WTC11 (cell line): Measurements from ENCODE around the gene FXYD6. TPM values are rescaled to one million over a fixed set of nuclear protein-coding genes. Genes with fewer than 3 reads are reported as not detected.

Source experiments
- ATAC-seq: fragments of 200-7000 bp; cut with Tn5 transposase; 2 replicates; pipeline ENCODE4 v1.10.0; 2021; ENCODE audit warnings: mild to moderate bottlenecking, moderate library complexity
- CTCF ChIA-PET: fragments of 300-600 bp; sonication (Branson Sonifier 250); formaldehyde crosslinking; loops from one replicate; lab custom pipeline; 2021; ENCODE audit warnings: antibody characterized with exemption; lab: Charles Lee
- POLR2A ChIA-PET: fragments of 350-600 bp; sonication (Branson Sonifier 250); formaldehyde crosslinking; loops from one replicate; lab custom pipeline; 2021; ENCODE audit warnings: antibody characterized with exemption; lab: Charles Lee
- DNase-seq: peaks from one replicate; pipeline ENCODE4 v3.0.0; 2021; ENCODE audit warnings: low spot score
- H3K27ac Mint-ChIP-seq: 2 replicates; pipeline ENCODE4 v1.8.0; 2021; ENCODE audit warnings: mixed read lengths
- H3K27me3 Mint-ChIP-seq: 2 replicates; pipeline ENCODE4 v1.8.0; 2021; ENCODE audit warnings: low read depth, mild to moderate bottlenecking, moderate library complexity, mixed read lengths
- H3K36me3 Mint-ChIP-seq: 2 replicates; pipeline ENCODE4 v1.8.0; 2021; ENCODE audit warnings: mixed read lengths
- H3K4me1 Mint-ChIP-seq: 2 replicates; pipeline ENCODE4 v1.8.0; 2022; ENCODE audit warnings: mixed read lengths
- H3K4me3 Mint-ChIP-seq: 2 replicates; pipeline ENCODE4 v1.8.0; 2021; ENCODE audit warnings: mild to moderate bottlenecking, moderate library complexity, mixed read lengths
- H3K9me3 Mint-ChIP-seq: 2 replicates; pipeline ENCODE4 v1.8.0; 2021; ENCODE audit warnings: mixed read lengths
- ATF1 ChIP-seq: sonication (generic); formaldehyde crosslinking; IDR thresholded peaks from 2 replicates; pipeline ENCODE4 v1.8.1; 2023; ENCODE audit warnings: mild to moderate bottlenecking, moderate library complexity, missing genetic modification reagents
- ATF3 ChIP-seq: sonication (generic); formaldehyde crosslinking; conservative IDR thresholded peaks from 2 replicates; pipeline ENCODE4 v1.8.1; 2022; ENCODE audit warnings: mild to moderate bottlenecking, missing genetic modification reagents
- ELF4 ChIP-seq: sonication (generic); formaldehyde crosslinking; IDR thresholded peaks from 2 replicates; pipeline ENCODE4 v1.8.1; 2022; ENCODE audit warnings: low read depth, mild to moderate bottlenecking, moderate library complexity, missing genetic modification reagents
- ESRRA ChIP-seq: sonication (generic); formaldehyde crosslinking; IDR thresholded peaks from 2 replicates; pipeline ENCODE4 v1.8.1; 2022; ENCODE audit warnings: mild to moderate bottlenecking, missing genetic modification reagents, borderline replicate concordance
- FOXJ3 ChIP-seq: sonication (generic); formaldehyde crosslinking; IDR thresholded peaks from 2 replicates; pipeline ENCODE4 v1.9.0; 2021; ENCODE audit warnings: missing genetic modification reagents, mild to moderate bottlenecking, borderline replicate concordance
- FOXP1 ChIP-seq: sonication (generic); formaldehyde crosslinking; IDR thresholded peaks from 2 replicates; pipeline ENCODE4 v1.8.0; 2022; ENCODE audit warnings: missing genetic modification reagents, mild to moderate bottlenecking, moderate library complexity, borderline replicate concordance
- GABPB1 ChIP-seq: sonication (generic); formaldehyde crosslinking; IDR thresholded peaks from 2 replicates; pipeline ENCODE4 v1.8.1; 2023; ENCODE audit warnings: mild to moderate bottlenecking, missing genetic modification reagents
- GTF2I ChIP-seq: fragments of 250-450 bp; sonication (Bioruptor Pico); conservative IDR thresholded peaks from 2 replicates; pipeline ENCODE4 v1.4.0; 2021; ENCODE audit warnings: mild to moderate bottlenecking
- JAZF1 ChIP-seq: fragments of 250-450 bp; sonication (Bioruptor Pico); IDR thresholded peaks from 2 replicates; pipeline ENCODE4 v1.9.0; 2021; ENCODE audit warnings: moderate library complexity, mild to moderate bottlenecking, inconsistent platforms
- JUN ChIP-seq: sonication (generic); formaldehyde crosslinking; IDR thresholded peaks from 2 replicates; pipeline ENCODE4 v1.8.0; 2023; ENCODE audit warnings: mild to moderate bottlenecking, missing genetic modification reagents
- MXD4 ChIP-seq: fragments of 250-450 bp; sonication (Bioruptor Pico); IDR thresholded peaks from 2 replicates; pipeline ENCODE4 v1.8.0; 2021; ENCODE audit warnings: mild to moderate bottlenecking, moderate library complexity, borderline replicate concordance
- MYBL2 ChIP-seq: sonication (generic); formaldehyde crosslinking; IDR thresholded peaks from 2 replicates; pipeline ENCODE4 v1.8.1; 2023; ENCODE audit warnings: mild to moderate bottlenecking, moderate library complexity, missing genetic modification reagents
- NFATC4 ChIP-seq: fragments of 250-450 bp; sonication (Bioruptor Pico); IDR thresholded peaks from 2 replicates; pipeline ENCODE4 v1.9.0; 2021; ENCODE audit warnings: mild to moderate bottlenecking
- NFE2L1 ChIP-seq: sonication (generic); formaldehyde crosslinking; IDR thresholded peaks from 2 replicates; pipeline ENCODE4 v1.8.1; 2023; ENCODE audit warnings: missing genetic modification reagents
- SP1 ChIP-seq: sonication (generic); formaldehyde crosslinking; conservative IDR thresholded peaks from 2 replicates; pipeline ENCODE4 v1.8.1; 2022; ENCODE audit warnings: missing genetic modification reagents
- TEAD1 ChIP-seq: sonication (generic); formaldehyde crosslinking; IDR thresholded peaks from 2 replicates; pipeline ENCODE4 v1.8.0; 2022; ENCODE audit warnings: mild to moderate bottlenecking, missing genetic modification reagents
- ZBTB43 ChIP-seq: sonication (generic); formaldehyde crosslinking; IDR thresholded peaks from 2 replicates; pipeline ENCODE4 v1.8.1; 2023; ENCODE audit warnings: mild to moderate bottlenecking, missing genetic modification reagents
- ZNF281 ChIP-seq: sonication (generic); formaldehyde crosslinking; IDR thresholded peaks from 2 replicates; pipeline ENCODE4 v1.8.0; 2023; ENCODE audit warnings: mild to moderate bottlenecking, missing genetic modification reagents
- ZNF317 ChIP-seq: sonication (generic); formaldehyde crosslinking; IDR thresholded peaks from 2 replicates; pipeline ENCODE4 v1.8.1; 2023; ENCODE audit warnings: low read depth, mild to moderate bottlenecking, moderate library complexity, missing genetic modification reagents, borderline replicate concordance
- ZNF425 ChIP-seq: fragments of 250-450 bp; sonication (Bioruptor Pico); conservative IDR thresholded peaks from 2 replicates; pipeline ENCODE4 v1.9.0; 2021; ENCODE audit warnings: mild to moderate bottlenecking
- ZNF512 ChIP-seq: sonication (generic); formaldehyde crosslinking; IDR thresholded peaks from 2 replicates; pipeline ENCODE4 v1.8.1; 2022; ENCODE audit warnings: missing genetic modification reagents, borderline replicate concordance
- ZNF671 ChIP-seq: fragments of 250-450 bp; sonication (Bioruptor Pico); IDR thresholded peaks from 2 replicates; pipeline ENCODE4 v1.8.0; 2021; ENCODE audit warnings: mild to moderate bottlenecking
- total RNA-seq: library from RNA; stranded (reverse); gene quantifications from 3 replicates; pipeline ENCODE4 v1.2.3, GENCODE V29; 2021
- TF ChIP-seq, protein P1 (sequence below): fragments of 250-450 bp; sonication (Bioruptor Pico); IDR thresholded peaks from 2 replicates; pipeline ENCODE4 v1.8.0; 2021; ENCODE audit warnings: mild to moderate bottlenecking
- TF ChIP-seq, protein P2 (sequence below): sonication (generic); formaldehyde crosslinking; IDR thresholded peaks from 2 replicates; pipeline ENCODE4 v1.8.0; 2022; ENCODE audit warnings: mild to moderate bottlenecking, missing genetic modification reagents

FXYD6 gene
- total RNA-seq, 1 experiment from 2014 or later: 26.2 TPM

DNA sequence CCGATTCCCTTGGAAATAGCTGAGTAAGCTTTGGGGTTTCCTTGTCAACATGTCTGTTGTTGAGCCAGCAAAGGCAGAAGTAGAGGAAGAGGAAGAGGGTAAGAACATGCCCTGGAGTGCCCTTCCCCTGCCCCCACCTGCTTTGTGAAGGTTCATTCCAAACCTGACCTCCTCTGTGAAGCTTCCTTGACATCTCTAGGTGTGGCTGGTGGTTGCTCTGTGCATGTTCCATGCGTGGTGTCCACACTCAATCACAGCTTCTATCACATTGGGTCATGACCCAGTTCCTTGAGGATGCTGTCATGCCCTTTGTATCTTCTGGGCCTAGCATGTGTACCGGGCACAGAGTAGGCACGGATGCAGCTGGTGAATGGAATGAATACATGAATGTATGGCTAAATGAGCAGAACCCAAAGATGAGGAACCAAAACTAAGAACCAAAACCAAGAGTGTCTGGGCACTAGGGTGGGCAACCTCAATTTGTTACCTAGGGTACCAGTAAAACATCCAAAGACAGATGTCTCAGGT is 23.7 kb upstream of the FXYD6 start (continued):
- TF ChIP-seq, protein P1, sequence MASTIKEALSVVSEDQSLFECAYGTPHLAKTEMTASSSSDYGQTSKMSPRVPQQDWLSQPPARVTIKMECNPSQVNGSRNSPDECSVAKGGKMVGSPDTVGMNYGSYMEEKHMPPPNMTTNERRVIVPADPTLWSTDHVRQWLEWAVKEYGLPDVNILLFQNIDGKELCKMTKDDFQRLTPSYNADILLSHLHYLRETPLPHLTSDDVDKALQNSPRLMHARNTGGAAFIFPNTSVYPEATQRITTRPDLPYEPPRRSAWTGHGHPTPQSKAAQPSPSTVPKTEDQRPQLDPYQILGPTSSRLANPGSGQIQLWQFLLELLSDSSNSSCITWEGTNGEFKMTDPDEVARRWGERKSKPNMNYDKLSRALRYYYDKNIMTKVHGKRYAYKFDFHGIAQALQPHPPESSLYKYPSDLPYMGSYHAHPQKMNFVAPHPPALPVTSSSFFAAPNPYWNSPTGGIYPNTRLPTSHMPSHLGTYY (CRISPR knock-in tag): no peak
- TF ChIP-seq ATF1 (CRISPR knock-in tag) (no peak), GTF2I (CRISPR knock-in tag) (no peak), ZNF512 (CRISPR knock-in tag) (no peak), ZNF281 (CRISPR knock-in tag) (no peak), GABPB1 (CRISPR knock-in tag) (no peak), ZNF671 (CRISPR knock-in tag) (no peak), ZBTB43 (CRISPR knock-in tag) (no peak), ATF3 (no peak)

GRCh38 chr11:117898059-117898458 is 21.6 kb upstream of the FXYD6 start:
- ATAC-seq (no peak), DNase-seq (no peak)
- Mint-ChIP-seq H3K27ac (no peak overlapping the region), H3K27me3 (no peaks in the 10 kb centered on the region), H3K4me3 (no peak overlapping the region), H3K4me1 (no peaks in the 10 kb centered on the region), H3K9me3 (peaks cover 1% of the 10 kb centered on the region), H3K36me3 (no peaks in the 10 kb centered on the region)
- TF ChIP-seq MYBL2 (CRISPR knock-in tag) (no peak), ZNF317 (CRISPR knock-in tag) (no peak), NFATC4 (no peak), FOXJ3 (CRISPR knock-in tag) (no peak), NFE2L1 (no peak), JAZF1 (CRISPR knock-in tag) (no peak), ESRRA (CRISPR knock-in tag) (no peak), GTF2I (CRISPR knock-in tag) (no peak), SP1 (CRISPR knock-in tag) (no peak), MXD4 (CRISPR knock-in tag) (no peak), ZNF425 (no peak), FOXP1 (CRISPR knock-in tag) (no peak), TEAD1 (CRISPR knock-in tag) (no peak), ELF4 (CRISPR knock-in tag) (no peak), JUN (CRISPR knock-in tag) (no peak)
- TF ChIP-seq, protein P2, sequence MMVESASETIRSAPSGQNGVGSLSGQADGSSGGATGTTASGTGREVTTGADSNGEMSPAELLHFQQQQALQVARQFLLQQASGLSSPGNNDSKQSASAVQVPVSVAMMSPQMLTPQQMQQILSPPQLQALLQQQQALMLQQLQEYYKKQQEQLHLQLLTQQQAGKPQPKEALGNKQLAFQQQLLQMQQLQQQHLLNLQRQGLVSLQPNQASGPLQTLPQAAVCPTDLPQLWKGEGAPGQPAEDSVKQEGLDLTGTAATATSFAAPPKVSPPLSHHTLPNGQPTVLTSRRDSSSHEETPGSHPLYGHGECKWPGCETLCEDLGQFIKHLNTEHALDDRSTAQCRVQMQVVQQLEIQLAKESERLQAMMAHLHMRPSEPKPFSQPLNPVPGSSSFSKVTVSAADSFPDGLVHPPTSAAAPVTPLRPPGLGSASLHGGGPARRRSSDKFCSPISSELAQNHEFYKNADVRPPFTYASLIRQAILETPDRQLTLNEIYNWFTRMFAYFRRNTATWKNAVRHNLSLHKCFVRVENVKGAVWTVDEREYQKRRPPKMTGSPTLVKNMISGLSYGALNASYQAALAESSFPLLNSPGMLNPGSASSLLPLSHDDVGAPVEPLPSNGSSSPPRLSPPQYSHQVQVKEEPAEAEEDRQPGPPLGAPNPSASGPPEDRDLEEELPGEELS: no peak
- TF ChIP-seq, protein P1 (CRISPR knock-in tag): no peak
- ChIA-PET CTCF (no interaction called here), POLR2A (no interaction called here)
